ENCODE results near the gene ARPC1A. TPM values are rescaled to one million over a fixed set of nuclear protein-coding genes. Genes with fewer than 3 reads are reported as not detected.

The ARPC1A gene
- total RNA-seq, 2 donors from 2014 or later: 150 to 154 TPM

GRCh38 chr7:99409192-99409572 is 83.5 kb downstream of the ARPC1A start:
- Histone ChIP-seq H3K9me3 (ENCODE audit: control insufficient read depth, low read length) (no peaks in the 10 kb centered on the region), H3K9ac (ENCODE audit: extremely low read depth, low read length, poor library complexity, severe bottlenecking) (peak overlapping the region; percentile 90), H3K27ac (ENCODE audit: low read depth, low read length) (peak overlapping the region; percentile 99), H3K36me3 (ENCODE audit: control insufficient read depth, insufficient read depth, low read length) (peaks cover 43% of the 10 kb centered on the region), H3K4me1 (ENCODE audit: control insufficient read depth, insufficient read depth, low read length) (peaks cover 8% of the 10 kb centered on the region), H3K27me3 (ENCODE audit: control insufficient read depth, insufficient read depth, low read length, poor library complexity, severe bottlenecking) (no peaks in the 10 kb centered on the region), H3K4me3 (ENCODE audit: low read length) (peak overlapping the region; percentile 96)
- DNase-seq: no peak
- no peaks in the 10 kb centered on the region for H3K9me3 Mint-ChIP-seq
- peak overlapping the region; percentile 97 for H3K4me3 Mint-ChIP-seq
- H3K4me1 Mint-ChIP-seq: peaks cover 21% of the 10 kb centered on the region
- 1% methylated on average over 13 to 18 of the region's 18 CpGs for WGBS, 2 experiments (ENCODE audit: insufficient coverage in 1 of 2, insufficient read length in 1 of 2)
- no peaks in the 10 kb centered on the region for H3K27me3 Mint-ChIP-seq (ENCODE audit: insufficient read depth)
- H3K27ac Mint-ChIP-seq: peak overlapping the region; percentile 98
- peaks cover 40% of the 10 kb centered on the region for H3K36me3 Mint-ChIP-seq (ENCODE audit: low read depth)
- TF ChIP-seq, protein P1, sequence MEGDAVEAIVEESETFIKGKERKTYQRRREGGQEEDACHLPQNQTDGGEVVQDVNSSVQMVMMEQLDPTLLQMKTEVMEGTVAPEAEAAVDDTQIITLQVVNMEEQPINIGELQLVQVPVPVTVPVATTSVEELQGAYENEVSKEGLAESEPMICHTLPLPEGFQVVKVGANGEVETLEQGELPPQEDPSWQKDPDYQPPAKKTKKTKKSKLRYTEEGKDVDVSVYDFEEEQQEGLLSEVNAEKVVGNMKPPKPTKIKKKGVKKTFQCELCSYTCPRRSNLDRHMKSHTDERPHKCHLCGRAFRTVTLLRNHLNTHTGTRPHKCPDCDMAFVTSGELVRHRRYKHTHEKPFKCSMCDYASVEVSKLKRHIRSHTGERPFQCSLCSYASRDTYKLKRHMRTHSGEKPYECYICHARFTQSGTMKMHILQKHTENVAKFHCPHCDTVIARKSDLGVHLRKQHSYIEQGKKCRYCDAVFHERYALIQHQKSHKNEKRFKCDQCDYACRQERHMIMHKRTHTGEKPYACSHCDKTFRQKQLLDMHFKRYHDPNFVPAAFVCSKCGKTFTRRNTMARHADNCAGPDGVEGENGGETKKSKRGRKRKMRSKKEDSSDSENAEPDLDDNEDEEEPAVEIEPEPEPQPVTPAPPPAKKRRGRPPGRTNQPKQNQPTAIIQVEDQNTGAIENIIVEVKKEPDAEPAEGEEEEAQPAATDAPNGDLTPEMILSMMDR (conservative IDR thresholded peaks at IDR 0.05): no peak

GRCh38 chr7:99409806-99410205 is 84.1 kb downstream of the ARPC1A start:
- no peak for DNase-seq
- H3K4me3 ChIP-seq (ENCODE audit: low read length): peak overlapping the region; percentile 96
- Mint-ChIP-seq H3K4me1 (peaks cover 21% of the 10 kb centered on the region), H3K4me3 (peak overlapping the region; percentile 97), H3K27ac (peak overlapping the region; percentile 62), H3K36me3 (ENCODE audit: low read depth) (peaks cover 42% of the 10 kb centered on the region), H3K27me3 (ENCODE audit: insufficient read depth) (no peaks in the 10 kb centered on the region), H3K9me3 (peaks cover 2% of the 10 kb centered on the region)
- H3K9me3 ChIP-seq (ENCODE audit: control insufficient read depth, low read length): peaks cover 5% of the 10 kb centered on the region
- TF ChIP-seq, protein P1 (conservative IDR thresholded peaks at IDR 0.05): no peak
- H3K27me3 ChIP-seq (ENCODE audit: control insufficient read depth, insufficient read depth, low read length, poor library complexity, severe bottlenecking): no peaks in the 10 kb centered on the region
- peaks cover 46% of the 10 kb centered on the region for H3K36me3 ChIP-seq (ENCODE audit: control insufficient read depth, insufficient read depth, low read length)
- 67 to 78% methylated on average over 2 to 3 of the region's 3 CpGs for WGBS, 2 experiments (ENCODE audit: insufficient coverage in 1 of 2, insufficient read length in 1 of 2)
- H3K4me1 ChIP-seq (ENCODE audit: control insufficient read depth, insufficient read depth, low read length): peaks cover 8% of the 10 kb centered on the region
- no peak overlapping the region for H3K27ac ChIP-seq (ENCODE audit: low read depth, low read length)
- H3K9ac ChIP-seq (ENCODE audit: extremely low read depth, low read length, poor library complexity, severe bottlenecking): peak overlapping the region; percentile 90

DNA sequence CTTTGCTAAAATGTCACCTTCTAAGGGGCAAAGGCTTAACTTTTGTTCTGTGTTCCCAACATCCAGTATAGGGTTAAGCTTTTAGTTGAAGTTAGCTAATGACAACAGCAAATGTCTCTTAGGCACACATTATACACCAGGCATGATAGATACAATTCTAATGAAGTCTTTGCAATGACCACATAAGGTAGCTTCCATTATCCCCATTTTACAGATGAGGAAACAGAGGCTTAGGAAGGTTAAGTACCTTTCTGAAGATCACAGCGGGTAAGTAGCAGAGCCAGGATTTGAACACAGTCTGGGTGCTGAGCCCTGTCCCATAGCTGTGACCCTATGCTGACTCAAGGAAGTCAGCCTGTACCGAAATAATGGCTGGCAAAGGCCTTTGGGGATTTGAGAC is 84.9 kb downstream of the ARPC1A start:
- peaks cover 8% of the 10 kb centered on the region for H3K4me1 ChIP-seq (ENCODE audit: control insufficient read depth, insufficient read depth, low read length)
- peak overlapping the region; percentile 97 for H3K4me3 Mint-ChIP-seq
- peaks cover 53% of the 10 kb centered on the region for H3K36me3 ChIP-seq (ENCODE audit: control insufficient read depth, insufficient read depth, low read length)
- H3K4me1 Mint-ChIP-seq: peaks cover 21% of the 10 kb centered on the region
- H3K27ac ChIP-seq (ENCODE audit: low read depth, low read length): no peak overlapping the region
- no peak overlapping the region for H3K9ac ChIP-seq (ENCODE audit: extremely low read depth, low read length, poor library complexity, severe bottlenecking)
- WGBS, 2 experiments (ENCODE audit: insufficient coverage in 1 of 2, insufficient read length in 1 of 2): 90 to 95% methylated on average over 2 of the region's 2 CpGs
- H3K4me3 ChIP-seq (ENCODE audit: low read length): peak overlapping the region; percentile 96
- peaks cover 50% of the 10 kb centered on the region for H3K36me3 Mint-ChIP-seq (ENCODE audit: low read depth)
- H3K27me3 Mint-ChIP-seq (ENCODE audit: insufficient read depth): no peaks in the 10 kb centered on the region
- no peak for DNase-seq
- no peaks in the 10 kb centered on the region for H3K27me3 ChIP-seq (ENCODE audit: control insufficient read depth, insufficient read depth, low read length, poor library complexity, severe bottlenecking)
- peaks cover 8% of the 10 kb centered on the region for H3K9me3 Mint-ChIP-seq
- peak overlapping the region; percentile 62 for H3K27ac Mint-ChIP-seq
- TF ChIP-seq, protein P1 (conservative IDR thresholded peaks at IDR 0.05): no peak
- peaks cover 9% of the 10 kb centered on the region for H3K9me3 ChIP-seq (ENCODE audit: control insufficient read depth, low read length)
